ENCODE results near the gene PIK3R2. TPM values are rescaled to one million over a fixed set of nuclear protein-coding genes. Genes with fewer than 3 reads are reported as not detected.

The PIK3R2 gene
- total RNA-seq, 2 experiments from 2014 or later, result 3.2 to 20.5 TPM

GRCh38 chr19:18117364-18117691, 35.6 kb upstream of the PIK3R2 start:
- CTCF ChIA-PET (ENCODE audit: unreplicated experiment), result interaction anchor here (0.6 kb wide), 1 partner anchor 94 kb away, joined by 4 read pairs; no protein-coding TSS in a partner anchor
- no TSS peak for BruUV-seq (replicated peaks)

GRCh38 chr19:18117692-18118378, 35.1 kb upstream of the PIK3R2 start:
- intact Hi-C loops (cut with micrococcal nuclease; ENCODE audit: unreplicated experiment), result loop anchor here (2.0 kb wide), 1 partner anchor 35 kb away; the partner anchor contains the start of gene PIK3R2
- H3K9me3 ChIP-seq (ENCODE audit: low read length), result no peaks in the 10 kb centered on the region
- peak overlapping the region; percentile 73 for H3K4me3 ChIP-seq (ENCODE audit: low read depth, low read length, poor library complexity, severe bottlenecking)
- H3K9me2 ChIP-seq (ENCODE audit: insufficient read depth, low read length), result no peaks in the 10 kb centered on the region
- H3K4me2 ChIP-seq (ENCODE audit: low read length), result peak overlapping the region; percentile 85
- DNase-seq (ENCODE audit: low spot score), result peak; percentile 93
- TF ChIP-seq EZH2phosphoT487 (IDR thresholded peaks at IDR 0.05; ENCODE audit: borderline replicate concordance, low read depth, low read length) (no peak), CTCF (conservative IDR thresholded peaks at IDR 0.05; ENCODE audit: low read length) (no peak)
- H3K27ac ChIP-seq (ENCODE audit: low read depth, low read length, poor library complexity, severe bottlenecking), result peak overlapping the region; percentile 70
- H3K36me3 ChIP-seq (ENCODE audit: insufficient read depth, low read length), result peaks cover 54% of the 10 kb centered on the region
- no TSS peak for BruUV-seq (replicated peaks)
- H4K20me1 ChIP-seq (ENCODE audit: insufficient read depth, low read length), result 0 out of 2 replicates have a peak, but pooled peaks cover 3% of the 10 kb centered on the region
- peaks cover 24% of the 10 kb centered on the region; the same call in 1 of the 2 replicates for H3K79me2 ChIP-seq (ENCODE audit: insufficient read depth, low read depth, low read length)
- H3K4me1 ChIP-seq (ENCODE audit: insufficient read depth, low read length, poor library complexity, severe bottlenecking), result peaks cover 35% of the 10 kb centered on the region
- H2AFZ ChIP-seq (ENCODE audit: low read length), result no peak overlapping the region
- CTCF ChIA-PET (ENCODE audit: unreplicated experiment), result interaction anchor here (0.6 kb wide), 1 partner anchor 94 kb away, joined by 4 read pairs; no protein-coding TSS in a partner anchor
- POLR2A ChIA-PET, result interaction anchor here (0.6 kb wide), 1 partner anchor 12 kb away, joined by 3 read pairs; no protein-coding TSS in a partner anchor

More at GRCh38 chr19:18117364-18117691, 35.6 kb upstream of the PIK3R2 start:
- Histone ChIP-seq H2AFZ (ENCODE audit: low read length) (no peak overlapping the region), H3K9me2 (ENCODE audit: insufficient read depth, low read length) (no peaks in the 10 kb centered on the region), H3K4me2 (ENCODE audit: low read length) (peak overlapping the region; percentile 64), H3K36me3 (ENCODE audit: insufficient read depth, low read length) (peaks cover 53% of the 10 kb centered on the region), H3K9me3 (ENCODE audit: low read length) (no peaks in the 10 kb centered on the region), H4K20me1 (ENCODE audit: insufficient read depth, low read length) (0 out of 2 replicates have a peak, but pooled peaks cover 3% of the 10 kb centered on the region), H3K4me1 (ENCODE audit: insufficient read depth, low read length, poor library complexity, severe bottlenecking) (peaks cover 38% of the 10 kb centered on the region), H3K79me2 (ENCODE audit: insufficient read depth, low read depth, low read length) (peaks cover 24% of the 10 kb centered on the region; the same call in 1 of the 2 replicates), H3K27ac (ENCODE audit: low read depth, low read length, poor library complexity, severe bottlenecking) (no peak overlapping the region), H3K4me3 (ENCODE audit: low read depth, low read length, poor library complexity, severe bottlenecking) (peak overlapping the region; percentile 38)
- intact Hi-C loops (cut with micrococcal nuclease; ENCODE audit: unreplicated experiment), result no loop called here
- DNase-seq (ENCODE audit: low spot score), result no peak
- TF ChIP-seq EZH2phosphoT487 (IDR thresholded peaks at IDR 0.05; ENCODE audit: borderline replicate concordance, low read depth, low read length) (no peak), CTCF (conservative IDR thresholded peaks at IDR 0.05; ENCODE audit: low read length) (no peak)
- POLR2A ChIA-PET, result interaction anchor here (0.6 kb wide), 1 partner anchor 12 kb away, joined by 3 read pairs; no protein-coding TSS in a partner anchor

Measured in OCI-LY7 (cell line).